Stimulated activated naive CD8-positive, alpha-beta T cell treated with anti-CD3 and anti-CD28 coated beads, Interleukin-15, Interleukin-2, amounts not matched to agents 100 U/mL and 50 U/mL, for 24 hours (primary cell): ENCODE measurements around the gene UHMK1.
"Not testable (repeated sequence)": the region's sequence is repeated elsewhere in the genome, so short reads cannot be mapped to it uniquely, and the experiment has no call there.

Experiments
- ATAC-seq: fragments of 150-1000 bp; cut with Tn5 transposase; one replicate; pipeline ENCODE4 v1.10.0; 2021
- DNase-seq: peaks from one replicate; pipeline ENCODE4 v3.0.0; 2021

Gene UHMK1, protein sequence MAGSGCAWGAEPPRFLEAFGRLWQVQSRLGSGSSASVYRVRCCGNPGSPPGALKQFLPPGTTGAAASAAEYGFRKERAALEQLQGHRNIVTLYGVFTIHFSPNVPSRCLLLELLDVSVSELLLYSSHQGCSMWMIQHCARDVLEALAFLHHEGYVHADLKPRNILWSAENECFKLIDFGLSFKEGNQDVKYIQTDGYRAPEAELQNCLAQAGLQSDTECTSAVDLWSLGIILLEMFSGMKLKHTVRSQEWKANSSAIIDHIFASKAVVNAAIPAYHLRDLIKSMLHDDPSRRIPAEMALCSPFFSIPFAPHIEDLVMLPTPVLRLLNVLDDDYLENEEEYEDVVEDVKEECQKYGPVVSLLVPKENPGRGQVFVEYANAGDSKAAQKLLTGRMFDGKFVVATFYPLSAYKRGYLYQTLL

DNA sequence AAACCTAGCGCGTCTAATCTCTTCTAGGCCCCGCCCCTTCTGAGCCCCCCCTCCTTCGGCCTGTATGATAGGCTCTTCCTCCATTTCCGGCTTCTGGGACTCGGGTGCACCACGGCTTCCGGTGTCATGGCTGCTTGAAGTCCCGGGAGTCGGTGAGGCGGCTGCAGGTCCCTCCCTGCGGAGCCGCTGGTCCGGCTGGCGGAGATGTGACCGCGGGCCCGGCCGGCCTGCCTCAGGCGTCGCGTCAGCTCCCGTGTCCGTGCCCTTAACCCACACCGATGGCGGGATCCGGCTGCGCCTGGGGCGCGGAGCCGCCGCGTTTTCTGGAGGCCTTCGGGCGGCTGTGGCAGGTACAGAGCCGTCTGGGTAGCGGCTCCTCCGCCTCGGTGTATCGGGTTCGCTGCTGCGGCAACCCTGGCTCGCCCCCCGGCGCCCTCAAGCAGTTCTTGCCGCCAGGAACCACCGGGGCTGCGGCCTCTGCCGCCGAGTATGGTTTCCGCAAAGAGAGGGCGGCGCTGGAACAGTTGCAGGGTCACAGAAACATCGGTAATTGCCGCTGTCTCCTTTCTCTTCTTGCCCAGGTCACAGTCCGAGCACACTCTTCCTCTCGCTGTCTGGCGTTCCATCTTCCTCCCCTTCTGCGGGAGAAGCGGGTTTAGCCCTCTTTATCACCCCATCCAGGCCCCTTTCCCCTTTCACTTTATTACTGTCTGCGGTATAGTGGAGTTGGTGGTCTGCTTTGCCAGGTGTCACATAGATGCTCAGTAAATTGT is at the start of gene UHMK1:
Gene UHMK1 (plus strand): TSS at position 96 of the 773 bp plus-strand sequence. CDS start 183 bp downstream, at position 279.
- peak; percentile 98 for ATAC-seq
- DNase-seq: peak; percentile 87

DNA sequence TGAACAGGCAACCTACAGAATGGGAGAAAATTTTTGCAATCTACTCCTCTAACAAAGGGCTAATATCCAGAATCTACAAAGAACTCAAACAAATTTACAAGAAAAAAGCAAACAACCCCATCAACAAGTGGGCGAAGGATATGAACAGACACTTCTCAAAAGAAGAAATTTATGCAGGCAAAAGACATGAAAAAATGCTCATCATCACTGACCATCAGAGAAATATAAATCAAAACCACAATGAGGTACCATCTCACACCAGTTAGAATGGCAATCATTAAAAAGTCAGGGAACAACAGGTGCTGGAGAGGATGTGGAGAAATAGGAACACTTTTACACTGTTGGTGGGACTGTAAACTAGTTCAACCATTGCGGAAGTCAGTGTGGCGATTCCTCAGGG is 43.3 kb upstream of the UHMK1 start:
- not testable (repeated sequence) for ATAC-seq, DNase-seq

DNA sequence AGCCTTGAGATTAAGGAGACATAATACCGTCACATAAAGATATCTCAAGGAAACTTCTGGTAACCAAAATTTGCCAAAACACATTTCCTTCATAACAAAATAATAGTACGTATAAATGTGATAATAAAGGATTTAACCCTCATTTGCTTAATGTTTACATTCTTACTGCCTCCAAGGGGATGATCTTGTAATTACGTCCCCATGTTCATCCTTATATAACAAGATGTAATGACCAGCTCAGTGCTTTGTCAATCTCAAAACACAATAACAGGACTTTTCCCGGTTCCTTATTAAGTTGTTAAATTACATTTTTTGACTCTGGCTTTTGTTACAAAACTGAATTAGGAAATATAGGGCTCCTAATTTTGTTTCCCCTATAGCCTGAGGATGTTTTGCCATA is 41.3 kb upstream of the UHMK1 start:
- no peak for DNase-seq
- no peak for ATAC-seq

DNA sequence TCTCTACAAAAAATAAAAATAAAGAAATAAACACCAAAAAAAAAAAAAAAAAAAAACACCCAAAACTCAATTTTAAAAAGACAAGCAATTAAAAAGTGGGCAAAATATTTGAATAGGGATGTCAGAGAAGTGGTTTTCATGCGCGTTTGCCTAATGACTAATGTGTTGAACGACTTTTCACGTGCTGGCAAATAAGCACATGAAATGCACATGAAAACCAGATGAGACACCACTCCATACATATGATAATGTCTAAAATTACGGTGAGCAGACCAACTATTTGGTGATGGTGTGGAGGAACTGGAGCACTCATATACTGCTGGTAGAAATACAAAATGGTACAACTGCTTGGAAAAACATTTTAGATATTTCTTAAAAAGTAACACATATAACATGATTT is 39.4 kb upstream of the UHMK1 start:
- ATAC-seq: no peak
- DNase-seq: no peak

DNA sequence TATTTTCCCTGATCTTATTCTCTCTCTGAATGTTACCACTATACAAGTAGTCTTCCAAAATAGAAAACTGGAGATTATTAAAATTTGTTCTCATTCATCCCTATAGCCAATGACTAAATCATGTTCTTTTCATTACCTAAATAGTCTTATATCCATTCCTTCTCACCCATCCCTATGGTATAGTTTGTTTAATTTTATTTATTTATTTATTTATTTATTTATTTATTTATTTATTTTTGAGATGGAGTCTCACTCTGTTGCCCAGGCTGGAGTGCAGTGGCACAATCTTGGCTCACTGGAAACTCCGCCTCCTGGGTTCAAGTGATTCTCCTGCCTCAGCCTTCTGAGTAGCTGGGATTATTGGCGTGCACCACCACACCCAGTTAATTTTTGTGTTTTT is 35.2 kb upstream of the UHMK1 start:
- ATAC-seq, DNase-seq: not testable (repeated sequence)

DNA sequence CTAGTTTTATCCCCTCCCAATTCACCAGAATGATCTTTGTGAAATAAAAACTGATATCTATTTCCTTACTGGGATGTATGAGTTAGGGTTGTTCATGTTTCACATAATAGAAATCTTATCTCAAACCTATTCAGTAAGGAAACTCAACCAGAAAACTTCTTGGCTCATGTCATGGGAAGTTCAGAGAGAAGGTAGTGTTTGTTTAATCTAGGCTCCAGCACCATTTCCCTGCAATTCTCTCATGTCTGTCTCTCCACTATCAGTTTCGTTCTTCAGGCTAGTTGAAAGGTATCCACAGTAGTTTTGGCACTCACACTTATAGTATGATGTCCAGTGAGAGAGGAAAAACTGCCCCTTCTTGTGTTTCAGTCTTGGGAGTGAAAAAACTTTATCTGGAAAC is 34.6 kb upstream of the UHMK1 start:
- no peak for DNase-seq

DNA sequence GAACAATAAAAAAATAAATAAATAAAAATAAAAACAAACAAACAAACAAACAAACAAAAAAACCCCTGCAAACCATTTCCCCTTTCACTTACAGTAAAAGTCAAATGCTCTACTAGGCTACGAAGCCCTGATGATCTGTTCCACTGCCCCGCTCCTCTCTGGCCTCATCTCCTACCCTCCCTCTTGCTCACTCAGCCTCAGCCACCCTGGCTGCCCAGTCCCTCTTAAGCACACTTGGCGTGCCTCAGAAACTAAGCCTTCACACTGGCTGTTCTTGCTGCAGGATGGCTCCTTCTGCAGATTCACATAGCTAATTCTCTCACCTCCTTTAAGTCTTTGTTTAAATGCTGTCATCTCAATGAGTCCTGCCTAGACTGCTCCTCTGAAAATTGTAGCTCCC is 30.8 kb upstream of the UHMK1 start:
- DNase-seq (no peak), ATAC-seq (no peak)

More for the DNA sequence above, 34.6 kb upstream of the UHMK1 start:
- no peak for ATAC-seq

DNA sequence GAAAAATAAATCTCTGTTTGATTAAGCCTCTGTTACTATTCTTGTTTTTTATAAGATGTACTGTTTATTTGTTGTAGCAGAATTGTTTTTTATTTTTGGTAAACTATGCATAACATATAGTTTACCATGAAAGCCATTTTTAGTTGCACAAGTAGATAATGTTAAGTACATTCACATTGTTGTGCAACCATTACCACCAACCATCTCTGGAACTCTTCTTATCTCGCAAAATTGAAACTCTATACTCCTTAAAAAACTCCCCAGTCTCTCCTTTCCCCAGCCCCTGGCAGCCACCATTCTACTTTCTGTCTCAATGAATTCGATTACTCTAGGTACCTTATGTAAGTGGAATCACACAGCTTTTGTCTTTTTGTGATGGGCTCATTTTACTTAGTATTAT is 27.4 kb upstream of the UHMK1 start:
- DNase-seq (no peak), ATAC-seq (no peak)

DNA sequence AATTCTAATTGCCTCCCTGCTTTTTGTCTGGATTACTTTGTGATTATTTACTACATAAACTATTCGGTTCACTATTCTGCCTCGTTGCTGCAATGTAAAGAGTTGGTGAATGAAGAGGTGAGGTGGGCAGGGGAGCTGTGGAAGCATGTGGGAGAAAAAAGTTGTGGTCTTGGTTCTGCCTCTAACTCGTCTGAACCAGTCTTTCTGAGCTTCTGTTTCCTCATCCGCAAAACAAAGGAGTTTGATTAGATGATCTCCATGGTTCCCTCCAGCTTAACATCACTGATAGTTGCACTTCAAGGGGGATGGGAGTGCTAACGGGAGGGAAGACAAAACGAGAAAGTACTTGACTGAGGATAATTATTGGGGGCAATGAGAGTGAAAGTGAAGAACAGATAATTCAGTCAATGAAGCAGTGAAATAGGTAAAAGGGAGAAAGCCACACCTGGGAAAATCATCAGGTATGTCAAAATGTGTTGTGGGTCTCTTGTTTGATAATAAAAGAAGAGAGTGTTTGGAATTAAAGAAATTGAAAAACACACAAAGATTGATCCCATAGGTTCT is 26.2 kb upstream of the UHMK1 start:
- ATAC-seq (no peak), DNase-seq (no peak)

DNA sequence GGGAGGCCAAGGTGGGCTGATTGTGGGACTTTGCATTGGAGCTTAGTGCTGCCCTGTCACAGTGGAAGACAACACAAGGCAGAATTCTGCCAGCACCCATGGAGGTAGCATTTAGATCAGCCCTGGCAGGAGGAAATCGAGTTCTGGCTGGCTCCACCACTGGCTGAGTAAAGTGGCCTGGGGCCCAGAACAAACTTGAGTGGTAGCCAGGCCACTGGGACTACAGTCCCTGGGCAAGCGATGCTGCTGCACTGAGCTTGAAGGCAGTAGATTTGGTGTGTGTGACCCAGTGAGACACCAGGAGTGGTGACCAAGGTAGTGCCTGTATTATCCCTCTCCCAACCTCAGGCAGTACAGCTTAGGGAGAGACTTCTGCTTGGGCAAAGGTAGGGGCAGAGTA is 22.5 kb upstream of the UHMK1 start:
- no peak for DNase-seq
- ATAC-seq: no peak

DNA sequence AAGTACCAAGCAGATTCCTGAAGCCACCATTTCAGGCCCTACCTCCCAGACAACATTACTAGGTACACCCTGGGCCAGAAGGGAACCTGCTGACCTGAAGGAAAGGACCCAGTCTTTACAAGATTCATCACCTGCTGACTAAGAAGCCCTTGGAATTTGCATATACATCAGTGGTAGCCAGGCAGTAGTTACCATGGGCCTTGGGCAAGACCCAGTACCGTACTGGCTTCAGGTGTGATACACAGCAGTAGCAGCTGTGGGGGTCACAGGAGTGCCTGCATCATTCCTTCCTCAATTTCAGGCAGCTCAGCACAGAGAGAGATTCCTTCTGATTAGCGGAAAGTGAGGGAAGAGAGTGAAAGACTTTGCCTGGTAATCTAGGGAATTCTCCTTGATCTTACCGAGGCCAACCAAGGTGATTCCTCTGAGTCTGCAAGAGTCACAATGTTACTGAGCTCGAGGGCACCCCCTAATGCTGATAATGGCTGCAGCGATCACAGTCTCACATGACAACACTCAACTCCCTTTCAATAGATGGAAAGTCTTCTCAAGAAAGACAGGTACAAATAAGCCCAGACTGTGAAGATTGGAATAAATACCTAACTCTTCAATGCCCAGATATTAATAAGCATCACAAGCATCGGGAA is 22.0 kb upstream of the UHMK1 start:
- DNase-seq (no peak), ATAC-seq (no peak)

DNA sequence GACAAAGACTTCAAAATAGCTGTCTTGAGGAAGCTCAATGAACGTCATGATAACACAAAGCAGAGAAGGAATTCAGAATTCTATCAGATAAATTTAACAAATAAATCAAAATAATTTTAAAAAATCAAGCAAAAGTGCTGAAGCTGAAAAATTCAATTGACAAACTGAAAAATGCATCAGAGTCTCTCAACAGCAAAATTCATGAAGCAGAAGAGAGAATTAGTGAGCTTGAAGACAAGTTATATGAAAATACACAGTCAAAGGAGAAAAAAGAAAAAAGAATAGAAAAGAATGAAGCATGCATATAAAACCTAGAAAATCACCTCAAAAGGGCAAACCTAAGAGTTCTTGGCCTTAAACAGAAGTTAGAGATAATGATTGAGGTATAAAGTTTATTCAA is 21.0 kb upstream of the UHMK1 start:
- DNase-seq (no peak), ATAC-seq (no peak)

DNA sequence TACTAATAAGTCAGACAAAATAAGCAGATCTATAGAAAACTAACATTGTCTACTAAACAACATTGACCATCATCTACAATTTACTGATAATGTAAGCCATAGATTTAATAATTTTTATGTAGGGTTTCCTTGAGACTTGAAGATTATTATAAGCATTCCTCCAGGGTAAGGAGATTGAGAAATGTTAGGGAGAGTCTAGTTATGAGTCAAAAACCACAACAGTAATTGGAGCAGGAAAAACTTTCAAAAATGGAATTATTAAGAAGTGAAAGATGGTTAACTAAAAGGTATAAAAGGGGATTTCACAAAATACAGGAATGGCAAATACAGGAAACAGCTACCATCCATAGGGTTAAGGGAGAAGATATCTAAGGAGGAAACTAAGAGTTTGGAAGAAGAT is 12.4 kb upstream of the UHMK1 start:
- DNase-seq (no peak), ATAC-seq (no peak)

DNA sequence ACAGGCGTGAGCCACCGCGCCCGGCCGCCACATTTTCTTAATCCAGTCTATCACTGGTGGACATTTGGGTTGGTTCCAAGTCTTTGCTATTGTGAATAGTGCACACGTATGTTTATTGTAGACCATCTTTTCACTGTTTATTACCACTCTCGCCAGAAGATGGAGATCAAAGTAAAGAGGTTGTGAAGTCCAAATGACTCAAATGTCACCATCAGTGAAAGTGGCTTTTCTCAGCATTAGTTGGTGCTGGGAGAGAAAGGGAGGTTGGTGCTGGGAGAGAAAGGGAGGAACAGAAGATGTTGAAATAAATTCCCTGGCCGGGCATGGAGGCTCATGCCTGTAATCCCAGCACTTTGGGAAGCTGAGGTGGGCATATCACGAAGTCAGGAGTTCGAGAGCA is 10.4 kb upstream of the UHMK1 start:
- ATAC-seq (no peak), DNase-seq (no peak)

DNA sequence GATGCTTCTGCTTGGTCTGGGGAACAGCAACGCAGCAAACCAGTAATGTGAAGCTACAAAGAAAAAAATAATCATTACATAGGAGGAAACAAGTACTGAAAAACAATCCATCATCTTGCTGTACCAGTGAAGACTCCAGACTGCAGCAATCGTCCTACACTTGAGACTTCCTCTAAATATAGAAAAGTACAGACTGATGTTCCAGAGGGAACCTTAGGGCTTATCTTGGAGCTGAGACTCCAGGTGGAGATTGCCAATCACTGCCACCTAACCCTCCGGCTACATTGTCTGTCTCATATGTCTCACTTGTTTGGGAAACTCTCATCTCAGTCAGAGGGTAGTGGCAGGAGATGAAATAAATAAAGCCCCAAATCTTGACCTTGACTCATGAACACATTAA is 9.4 kb upstream of the UHMK1 start:
- DNase-seq (no peak), ATAC-seq (no peak)

DNA sequence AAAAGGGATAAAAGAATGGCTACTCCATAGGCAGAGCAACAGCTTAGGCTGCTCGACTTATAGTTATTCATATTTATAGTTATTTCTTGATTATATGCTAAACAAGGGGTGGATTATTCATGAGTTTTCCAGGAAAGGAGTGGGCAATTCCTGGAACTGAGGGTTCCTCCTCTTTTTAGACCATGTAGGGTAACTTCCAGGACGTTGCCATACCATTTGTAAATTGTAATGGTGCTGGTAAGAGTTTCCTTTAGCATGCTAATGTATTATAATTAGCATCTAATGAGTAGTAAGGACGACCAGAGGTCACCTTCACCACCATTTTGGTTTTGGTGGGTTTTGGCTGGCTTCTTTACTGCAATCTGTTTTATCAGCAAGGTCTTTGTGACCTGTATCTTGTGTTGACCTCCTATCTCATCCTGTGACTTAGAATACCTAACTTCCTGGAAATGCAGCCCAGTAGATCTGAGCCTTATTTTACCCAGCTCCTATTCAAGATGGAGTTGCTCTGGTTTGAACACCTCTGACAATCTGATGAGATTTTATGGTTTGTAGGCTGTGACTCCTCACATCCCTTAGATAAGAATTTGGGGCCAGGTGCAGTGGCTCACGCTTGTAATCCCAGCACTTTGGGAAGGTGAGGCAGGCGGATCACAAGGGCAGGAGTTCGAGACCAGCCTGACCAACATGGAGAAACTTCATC is 1.9 kb upstream of the UHMK1 start:
- ATAC-seq: not testable (repeated sequence)

DNA sequence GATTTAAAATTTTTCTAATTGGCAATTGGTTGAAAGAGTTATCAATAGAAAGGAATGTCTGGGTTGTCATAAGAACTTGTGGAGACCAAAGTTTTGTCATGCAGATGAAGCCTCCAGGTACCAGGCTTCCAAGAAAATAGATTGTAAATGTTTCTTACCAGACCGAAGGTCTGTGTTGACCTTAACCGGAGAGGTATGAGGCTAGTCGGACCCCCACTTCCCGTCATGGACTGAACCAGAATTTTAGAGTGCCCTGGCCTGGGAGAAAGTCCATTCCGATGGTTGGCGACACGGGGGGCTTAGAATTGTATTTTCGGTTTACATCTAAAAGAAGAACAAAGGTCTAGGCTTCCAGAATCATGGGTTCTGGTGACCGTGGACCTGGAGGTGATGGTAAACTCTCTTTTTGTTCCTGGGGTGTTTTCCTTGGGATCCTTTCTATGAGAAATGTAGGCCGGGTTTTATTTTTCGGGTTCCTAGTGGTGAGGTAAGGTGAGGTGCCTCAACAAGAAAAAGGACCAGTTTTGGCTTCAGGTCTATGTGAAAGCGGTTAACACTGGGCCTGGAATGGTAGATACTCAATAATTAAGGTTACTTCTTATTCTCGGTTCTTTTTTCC is 405 bp upstream of the UHMK1 start:
- ATAC-seq (no peak), DNase-seq (peak; percentile 11)

More for the DNA sequence above, 1.9 kb upstream of the UHMK1 start:
- not testable (repeated sequence) for DNase-seq

DNA sequence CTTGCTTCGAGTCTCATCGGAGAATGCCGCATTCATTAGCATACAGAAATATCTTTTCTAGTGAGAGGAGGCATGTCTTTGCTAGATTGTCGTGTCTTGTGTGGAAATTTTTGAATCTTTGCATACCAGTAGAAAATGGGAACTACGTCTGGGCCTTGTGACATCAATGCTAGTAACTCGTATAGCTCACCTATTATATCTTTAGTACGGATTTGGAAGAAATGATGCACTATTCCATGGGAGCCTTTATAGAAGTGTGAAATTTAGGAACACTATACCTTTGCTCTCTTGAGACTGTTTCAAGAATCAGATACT is 835 bp downstream of the UHMK1 start:
- DNase-seq: no peak
- ATAC-seq: no peak

DNA sequence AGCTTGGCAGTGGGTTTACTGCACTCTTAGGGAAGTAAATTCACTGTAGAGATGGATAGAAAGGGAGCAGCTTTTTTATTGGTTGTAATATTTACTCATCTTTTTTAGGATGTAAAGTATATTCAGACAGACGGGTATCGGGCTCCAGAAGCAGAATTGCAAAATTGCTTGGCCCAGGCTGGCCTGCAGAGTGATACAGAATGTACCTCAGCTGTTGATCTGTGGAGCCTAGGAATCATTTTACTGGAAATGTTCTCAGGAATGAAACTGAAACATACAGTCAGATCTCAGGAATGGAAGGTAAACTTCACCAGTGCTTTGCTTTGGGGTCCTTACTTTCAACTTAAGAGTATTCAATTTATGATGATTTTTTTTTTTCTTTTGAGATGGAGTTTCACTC is 3.2 kb downstream of the UHMK1 start:
- no peak for DNase-seq

DNA sequence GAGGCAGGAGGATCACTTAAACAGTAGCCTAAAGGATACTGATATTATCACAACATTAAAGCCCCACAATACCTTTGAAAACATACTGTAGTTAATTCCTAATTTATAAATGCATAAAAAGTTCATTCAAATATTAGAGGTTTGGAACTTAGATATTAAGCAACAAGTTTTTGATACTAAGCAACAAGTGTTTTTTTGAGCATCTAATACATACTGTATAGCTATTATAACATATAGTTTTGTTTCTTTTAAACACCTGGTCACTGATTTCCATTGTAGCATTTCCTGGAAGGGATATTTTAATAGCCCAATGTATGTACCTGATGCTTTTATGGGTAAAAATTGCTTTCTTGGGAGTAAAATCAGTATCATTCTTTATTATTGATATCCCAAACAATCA is 4.5 kb downstream of the UHMK1 start:
- DNase-seq (no peak), ATAC-seq (no peak)

More for the DNA sequence above, 3.2 kb downstream of the UHMK1 start:
- ATAC-seq: no peak

DNA sequence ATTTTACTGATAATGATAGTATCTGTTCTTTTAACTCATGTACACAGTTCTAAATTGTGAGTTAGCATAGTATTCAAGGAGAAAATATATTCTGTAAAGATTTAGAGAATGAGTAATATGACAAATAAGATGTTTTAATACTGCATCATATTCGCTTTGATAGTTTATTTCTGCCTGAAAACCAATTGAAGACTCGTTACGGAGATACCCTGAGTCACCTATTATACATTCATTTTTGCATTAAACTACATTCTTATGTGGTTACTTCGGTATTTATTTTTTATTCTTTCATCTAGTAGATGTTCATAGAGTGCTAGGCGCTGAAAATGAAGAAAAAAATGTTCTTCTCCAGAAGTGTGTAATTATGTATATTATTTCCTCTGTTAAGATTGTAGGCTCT is 5.3 kb downstream of the UHMK1 start:
- DNase-seq: no peak
- no peak for ATAC-seq

DNA sequence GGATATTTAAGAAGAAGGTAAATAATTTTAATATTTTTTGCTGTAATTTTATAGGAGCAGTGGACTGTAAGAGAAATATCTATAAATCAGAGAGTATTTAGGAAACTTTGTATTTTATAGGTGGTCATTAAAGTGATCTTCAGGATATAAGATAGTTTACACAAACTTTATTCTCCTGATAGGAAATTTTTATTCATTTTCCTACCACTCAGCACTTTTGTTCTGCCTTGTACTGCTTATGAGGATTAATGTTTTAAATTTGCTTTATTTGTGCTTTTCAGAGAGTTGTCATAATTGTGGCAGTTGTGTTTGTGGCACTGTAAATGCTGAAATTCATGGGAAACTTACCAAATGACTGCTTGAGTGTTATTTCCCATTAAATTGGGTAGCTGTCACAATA is 29.7 kb downstream of the UHMK1 start:
- DNase-seq: no peak
- ATAC-seq: no peak
